Measurements from ENCODE around the gene MYH6. TPM values are rescaled to one million over a fixed set of nuclear protein-coding genes. Genes with fewer than 3 reads are reported as not detected.

MYH6 gene
- total and polyA plus RNA-seq, 7 donors, result 44.1 to 532 (median 138) TPM

DNA sequence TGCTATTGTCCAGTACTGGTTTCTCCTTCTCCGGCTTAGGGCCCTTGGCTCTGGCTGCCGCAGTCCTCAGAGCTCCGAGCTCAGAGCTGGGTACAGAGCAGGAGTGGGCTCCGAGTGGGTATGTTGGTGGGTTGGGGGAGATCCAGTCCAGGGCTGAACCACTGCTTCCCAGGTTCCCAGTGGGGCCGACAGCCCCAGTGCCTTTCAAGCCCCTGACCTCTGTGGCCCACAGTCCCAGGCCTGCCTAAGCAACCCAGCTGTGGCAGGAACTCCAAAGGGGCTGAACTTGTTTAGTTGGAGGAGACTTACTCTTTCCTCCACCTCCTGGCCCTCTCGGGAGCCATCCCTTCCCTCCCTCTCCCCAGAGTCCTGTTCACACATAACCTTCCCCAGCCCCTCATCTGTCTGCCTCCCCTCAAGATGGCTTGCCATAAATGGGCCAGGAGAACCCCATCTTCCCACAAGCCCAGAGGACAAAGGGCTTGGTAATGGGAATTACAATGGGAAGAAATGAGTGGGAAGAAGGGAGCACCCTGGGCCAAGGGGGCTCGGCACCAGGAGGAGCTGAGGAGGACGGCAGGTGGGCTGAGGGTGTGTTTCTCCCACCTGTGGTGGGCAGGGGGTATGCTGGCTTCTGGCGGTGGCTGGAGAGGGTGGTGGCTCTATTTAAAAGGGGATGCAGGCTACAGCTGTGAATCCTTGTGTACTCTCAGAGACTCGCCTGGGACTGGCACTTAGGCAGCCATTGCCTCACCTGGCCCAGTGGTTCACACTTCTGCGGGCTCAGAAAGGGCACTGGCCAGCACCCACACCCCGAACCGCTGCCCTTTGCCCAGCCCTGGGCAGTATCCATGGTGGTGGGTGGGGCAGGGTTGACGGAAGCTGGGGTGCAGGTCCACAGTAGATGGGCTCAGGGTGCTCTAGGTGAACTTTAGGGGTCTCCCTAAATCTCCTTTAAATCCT is 3.8 kb upstream of the MYH6 start:
- Histone ChIP-seq H3K4me1 (no peaks in the 10 kb centered on the region), H3K9me3 (no peaks in the 10 kb centered on the region), H3K36me3 (ENCODE audit: insufficient read depth in 1 of 2, low read depth in 1 of 2) (peaks cover 0 to 29% of the 10 kb centered on the region in 2 donors), H3K4me3 (no peak overlapping the region), H3K27ac (peak overlapping the region; percentile 5), H3K27me3 (ENCODE audit: insufficient read depth in 3 of 3, low read length in 2 of 3) (no peaks in the 10 kb centered on the region)
- DNase-seq (peak in 1 of 2 donors; percentile 48), ATAC-seq (no peak)
- TF ChIP-seq, protein P1, sequence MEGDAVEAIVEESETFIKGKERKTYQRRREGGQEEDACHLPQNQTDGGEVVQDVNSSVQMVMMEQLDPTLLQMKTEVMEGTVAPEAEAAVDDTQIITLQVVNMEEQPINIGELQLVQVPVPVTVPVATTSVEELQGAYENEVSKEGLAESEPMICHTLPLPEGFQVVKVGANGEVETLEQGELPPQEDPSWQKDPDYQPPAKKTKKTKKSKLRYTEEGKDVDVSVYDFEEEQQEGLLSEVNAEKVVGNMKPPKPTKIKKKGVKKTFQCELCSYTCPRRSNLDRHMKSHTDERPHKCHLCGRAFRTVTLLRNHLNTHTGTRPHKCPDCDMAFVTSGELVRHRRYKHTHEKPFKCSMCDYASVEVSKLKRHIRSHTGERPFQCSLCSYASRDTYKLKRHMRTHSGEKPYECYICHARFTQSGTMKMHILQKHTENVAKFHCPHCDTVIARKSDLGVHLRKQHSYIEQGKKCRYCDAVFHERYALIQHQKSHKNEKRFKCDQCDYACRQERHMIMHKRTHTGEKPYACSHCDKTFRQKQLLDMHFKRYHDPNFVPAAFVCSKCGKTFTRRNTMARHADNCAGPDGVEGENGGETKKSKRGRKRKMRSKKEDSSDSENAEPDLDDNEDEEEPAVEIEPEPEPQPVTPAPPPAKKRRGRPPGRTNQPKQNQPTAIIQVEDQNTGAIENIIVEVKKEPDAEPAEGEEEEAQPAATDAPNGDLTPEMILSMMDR (IDR thresholded peaks at IDR 0.05), result no peak
- intact Hi-C loops (cut with DNase I), result no loop called here
- 40 to 53% (median 49%) methylated on average over 14 of the region's 14 CpGs for WGBS, 3 donors

DNA sequence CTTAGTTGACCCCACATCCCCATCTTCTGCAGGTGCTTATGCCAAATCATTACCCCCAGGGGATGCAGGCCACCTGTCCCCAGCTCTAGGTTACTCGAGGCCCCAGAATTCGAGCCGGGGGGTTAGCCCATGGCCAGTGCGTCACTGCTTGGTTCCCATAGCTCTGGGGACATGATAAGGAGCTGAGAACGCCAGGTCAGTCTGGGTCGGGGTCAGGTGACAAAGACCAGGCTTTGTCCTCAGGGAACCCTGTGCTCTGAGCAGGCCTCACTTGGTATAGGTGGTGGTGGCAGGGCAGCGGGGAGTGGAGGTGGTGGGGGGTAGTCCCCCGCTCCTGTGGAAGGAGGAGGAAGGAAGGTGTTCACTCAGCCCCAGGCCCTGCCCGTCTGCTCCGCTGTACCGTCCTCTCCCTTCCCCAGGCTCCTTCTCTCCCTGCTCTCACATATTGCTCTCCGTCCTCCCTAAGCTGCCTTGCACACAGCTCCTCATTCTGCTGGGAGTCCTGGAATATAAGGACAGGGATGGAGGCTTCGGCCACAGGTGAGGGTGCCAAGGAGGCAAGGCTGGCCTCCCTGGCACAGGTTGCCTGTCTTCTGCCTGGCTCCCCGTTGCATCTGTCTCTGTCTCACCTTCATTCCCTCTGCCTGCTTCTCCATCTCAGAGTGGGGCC is 2.0 kb upstream of the MYH6 start:
- DNase-seq (peak; percentile 65 to 86), ATAC-seq (peak; percentile 38 to 75 (median 65))
- 41 to 48% (median 41%) methylated on average over 13 to 14 of the region's 14 CpGs for WGBS, 3 donors
- no peak overlapping the region for H3K4me3 ChIP-seq
- no peaks in the 10 kb centered on the region for H3K9me3 ChIP-seq
- H3K27me3 ChIP-seq (ENCODE audit: insufficient read depth in 3 of 3, low read length in 2 of 3), result no peaks in the 10 kb centered on the region
- H3K27ac ChIP-seq, result peak overlapping the region; percentile 41
- intact Hi-C loops (cut with DNase I), result loop anchor here in 1 of 2 donors (5.0 kb wide), 1 partner anchor 32 kb away; no protein-coding TSS in a partner anchor
- peaks cover 0 to 29% of the 10 kb centered on the region in 2 donors for H3K36me3 ChIP-seq (ENCODE audit: insufficient read depth in 1 of 2, low read depth in 1 of 2)
- H3K4me1 ChIP-seq, result no peaks in the 10 kb centered on the region
- TF ChIP-seq, protein P1 (IDR thresholded peaks at IDR 0.05), result no peak

DNA sequence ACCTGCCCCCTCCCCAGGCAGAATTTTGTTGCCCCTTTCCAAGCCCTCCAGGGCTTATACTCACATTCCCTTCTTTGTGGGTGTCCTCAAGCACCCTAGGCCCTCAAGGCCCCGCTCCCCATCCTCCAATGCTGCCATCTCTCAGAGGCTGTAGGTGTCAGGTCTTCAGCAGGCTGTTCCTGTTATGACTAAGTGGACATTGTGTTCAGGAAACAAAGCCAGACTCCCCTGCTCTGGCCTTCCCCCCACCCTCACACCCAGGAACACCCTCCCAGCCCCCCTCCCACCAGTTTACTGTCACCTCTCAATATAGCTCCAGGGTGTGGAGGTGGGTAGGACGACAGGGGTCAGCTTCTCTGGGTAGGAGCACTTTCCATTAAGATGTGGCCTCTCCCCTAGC is 1.4 kb upstream of the MYH6 start:
- Histone ChIP-seq H3K9me3 (no peaks in the 10 kb centered on the region), H3K27ac (peak overlapping the region; percentile 41), H3K4me3 (no peak overlapping the region), H3K4me1 (no peaks in the 10 kb centered on the region), H3K27me3 (ENCODE audit: insufficient read depth in 3 of 3, low read length in 2 of 3) (no peaks in the 10 kb centered on the region), H3K36me3 (ENCODE audit: insufficient read depth in 1 of 2, low read depth in 1 of 2) (peaks cover 0 to 29% of the 10 kb centered on the region in 2 donors)
- 46 to 63% (median 52%) methylated on average over 2 of the region's 2 CpGs for WGBS, 3 donors
- TF ChIP-seq, protein P1 (IDR thresholded peaks at IDR 0.05), result no peak
- ATAC-seq (peak; percentile 39 to 74 (median 60)), DNase-seq (peak in 1 of 2 donors; percentile 67)
- intact Hi-C loops (cut with DNase I), result loop anchor here in 1 of 2 donors (5.0 kb wide), 1 partner anchor 33 kb away; no protein-coding TSS in a partner anchor

DNA sequence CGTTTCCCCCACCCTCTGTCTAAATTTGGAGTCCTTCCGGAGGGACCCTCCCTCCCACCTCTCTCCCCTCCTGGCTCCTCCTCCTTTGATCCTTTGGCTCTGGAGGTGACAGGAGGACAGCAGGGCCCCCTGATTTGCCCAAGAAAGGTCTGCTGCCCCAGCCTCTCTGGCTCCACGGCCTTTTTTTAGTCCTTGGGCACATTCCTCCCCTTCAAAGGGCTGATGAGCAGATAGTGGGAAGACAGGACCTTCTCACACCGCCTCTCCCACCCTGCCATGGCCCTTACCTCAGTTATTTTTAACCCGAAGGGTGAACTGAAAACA is 196 bp upstream of the MYH6 start:
- H3K4me3 ChIP-seq, result no peak overlapping the region
- H3K4me1 ChIP-seq, result no peaks in the 10 kb centered on the region
- WGBS, 3 donors, result 40 to 50% (median 44%) methylated on average over 5 of the region's 5 CpGs
- H3K27ac ChIP-seq, result no peak overlapping the region
- TF ChIP-seq, protein P1 (IDR thresholded peaks at IDR 0.05), result no peak
- H3K27me3 ChIP-seq (ENCODE audit: insufficient read depth in 3 of 3, low read length in 2 of 3), result no peaks in the 10 kb centered on the region
- peaks cover 0 to 21% of the 10 kb centered on the region in 2 donors for H3K36me3 ChIP-seq (ENCODE audit: insufficient read depth in 1 of 2, low read depth in 1 of 2)
- intact Hi-C loops (cut with DNase I), result loop anchor here in 1 of 2 donors (5.0 kb wide), 1 partner anchor 34 kb away; no protein-coding TSS in a partner anchor
- DNase-seq, result peak in 1 of 2 donors; percentile 39
- H3K9me3 ChIP-seq, result no peaks in the 10 kb centered on the region
- no peak for ATAC-seq
